ENCODE results near the gene KCND3. TPM values are rescaled to one million over a fixed set of nuclear protein-coding genes. Genes with fewer than 3 reads are reported as not detected.

The KCND3 gene
- total RNA-seq, 1 donor from 2014 or later: under 0.01 TPM

- Histone ChIP-seq H3K36me3 (ENCODE audit: control insufficient read depth, insufficient read depth, low read length) (no peaks in the 10 kb centered on the region), H3K4me3 (ENCODE audit: low read depth, low read length) (no peak overlapping the region), H3K27me3 (ENCODE audit: control insufficient read depth, insufficient read depth, low read length) (no peaks in the 10 kb centered on the region)
- TF ChIP-seq CTCF (IDR thresholded peaks at IDR 0.05; ENCODE audit: insufficient read depth, low read length, poor library complexity, severe bottlenecking): no peak
- no peak for DNase-seq (ENCODE audit: low read depth)
Observed at GRCh38 chr1:111841189-111841588, 148.3 kb downstream of the KCND3 start.

- no peak for DNase-seq (ENCODE audit: low read depth)
- no peaks in the 10 kb centered on the region for H3K36me3 ChIP-seq (ENCODE audit: control insufficient read depth, insufficient read depth, low read length)
- TF ChIP-seq CTCF (IDR thresholded peaks at IDR 0.05; ENCODE audit: insufficient read depth, low read length, poor library complexity, severe bottlenecking): no peak
- no peak overlapping the region for H3K4me3 ChIP-seq (ENCODE audit: low read depth, low read length)
- no peaks in the 10 kb centered on the region for H3K27me3 ChIP-seq (ENCODE audit: control insufficient read depth, insufficient read depth, low read length)
Observed at GRCh38 chr1:111837393-111837792, 152.1 kb downstream of the KCND3 start.

GRCh38 chr1:111836111-111836510 lies 153.4 kb downstream of the KCND3 start:
- no peak for DNase-seq (ENCODE audit: low read depth)
- H3K4me3 ChIP-seq (ENCODE audit: low read depth, low read length): no peak overlapping the region
- no peaks in the 10 kb centered on the region for H3K36me3 ChIP-seq (ENCODE audit: control insufficient read depth, insufficient read depth, low read length)
- no peak for TF ChIP-seq CTCF (IDR thresholded peaks at IDR 0.05; ENCODE audit: insufficient read depth, low read length, poor library complexity, severe bottlenecking)
- H3K27me3 ChIP-seq (ENCODE audit: control insufficient read depth, insufficient read depth, low read length): no peaks in the 10 kb centered on the region

- no peak for TF ChIP-seq CTCF (IDR thresholded peaks at IDR 0.05; ENCODE audit: insufficient read depth, low read length, poor library complexity, severe bottlenecking)
- H3K36me3 ChIP-seq (ENCODE audit: control insufficient read depth, insufficient read depth, low read length): no peaks in the 10 kb centered on the region
- no peak for DNase-seq (ENCODE audit: low read depth)
- no peaks in the 10 kb centered on the region for H3K27me3 ChIP-seq (ENCODE audit: control insufficient read depth, insufficient read depth, low read length)
- H3K4me3 ChIP-seq (ENCODE audit: low read depth, low read length): no peak overlapping the region
Observed at GRCh38 chr1:111835514-111835913, 154.0 kb downstream of the KCND3 start.

- Histone ChIP-seq H3K4me3 (ENCODE audit: low read depth, low read length) (no peak overlapping the region), H3K27me3 (ENCODE audit: control insufficient read depth, insufficient read depth, low read length) (no peaks in the 10 kb centered on the region), H3K36me3 (ENCODE audit: control insufficient read depth, insufficient read depth, low read length) (no peaks in the 10 kb centered on the region)
- no peak for TF ChIP-seq CTCF (IDR thresholded peaks at IDR 0.05; ENCODE audit: insufficient read depth, low read length, poor library complexity, severe bottlenecking)
- DNase-seq (ENCODE audit: low read depth): no peak
Observed at GRCh38 chr1:111834956-111835355, 154.5 kb downstream of the KCND3 start.

- TF ChIP-seq CTCF (IDR thresholded peaks at IDR 0.05; ENCODE audit: insufficient read depth, low read length, poor library complexity, severe bottlenecking): no peak
Observed at GRCh38 chr1:111833334-111833733, 156.1 kb downstream of the KCND3 start.

More at GRCh38 chr1:111833334-111833733, 156.1 kb downstream of the KCND3 start:
- DNase-seq (ENCODE audit: low read depth): no peak
- no peaks in the 10 kb centered on the region for H3K36me3 ChIP-seq (ENCODE audit: control insufficient read depth, insufficient read depth, low read length)
- H3K4me3 ChIP-seq (ENCODE audit: low read depth, low read length): no peak overlapping the region
- H3K27me3 ChIP-seq (ENCODE audit: control insufficient read depth, insufficient read depth, low read length): no peaks in the 10 kb centered on the region

Data from kidney epithelial cell (primary cell).